Mammary epithelial cell (primary cell): ENCODE measurements around the gene MARS1.

Experiments used
- EZH2 ChIP-seq: IDR thresholded peaks from 2 replicates; pipeline ENCODE4 v1.6.1; 2012; ENCODE audit warnings: low read length, inconsistent platforms, borderline replicate concordance
- TF ChIP-seq, protein P1 (sequence below), 2 donors: IDR thresholded peaks in 1 of 2; conservative IDR thresholded peaks in 1 of 2; 2 replicates each; pipeline ENCODE4 v1.5.1; 2011 to 2012; ENCODE audit warnings: inconsistent platforms in 2 of 2, low read length in 2 of 2, mild to moderate bottlenecking in 2 of 2, control low read depth in 1 of 2, low read depth in 1 of 2; ENCODE audit not compliant: insufficient read depth in 1 of 2; ENCODE audit errors: extremely low read depth in 1 of 2

DNA sequence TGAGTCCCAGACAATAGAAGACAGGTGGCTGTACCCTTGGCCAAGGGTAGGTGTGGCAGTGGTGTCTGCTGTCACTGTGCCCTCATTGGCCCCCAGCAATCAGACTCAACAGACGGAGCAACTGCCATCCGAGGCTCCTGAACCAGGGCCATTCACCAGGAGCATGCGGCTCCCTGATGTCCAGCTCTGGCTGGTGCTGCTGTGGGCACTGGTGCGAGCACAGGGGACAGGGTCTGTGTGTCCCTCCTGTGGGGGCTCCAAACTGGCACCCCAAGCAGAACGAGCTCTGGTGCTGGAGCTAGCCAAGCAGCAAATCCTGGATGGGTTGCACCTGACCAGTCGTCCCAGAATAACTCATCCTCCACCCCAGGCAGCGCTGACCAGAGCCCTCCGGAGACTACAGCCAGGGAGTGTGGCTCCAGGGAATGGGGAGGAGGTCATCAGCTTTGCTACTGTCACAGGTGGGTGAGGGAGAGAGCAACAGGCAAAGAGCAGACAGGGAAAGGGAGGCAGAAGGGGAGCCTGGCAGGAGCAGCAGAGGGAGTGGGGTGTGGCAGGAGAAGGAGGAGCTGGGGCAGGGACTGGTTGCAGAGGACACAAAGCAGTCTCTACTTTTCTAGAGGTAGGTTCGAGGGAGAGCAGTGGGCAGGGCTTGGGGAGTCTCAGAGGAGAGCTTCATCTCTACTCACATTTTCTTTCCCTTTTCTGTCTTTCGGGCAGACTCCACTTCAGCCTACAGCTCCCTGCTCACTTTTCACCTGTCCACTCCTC, 32.3 kb upstream of the MARS1 start:
- TF ChIP-seq, protein P1, sequence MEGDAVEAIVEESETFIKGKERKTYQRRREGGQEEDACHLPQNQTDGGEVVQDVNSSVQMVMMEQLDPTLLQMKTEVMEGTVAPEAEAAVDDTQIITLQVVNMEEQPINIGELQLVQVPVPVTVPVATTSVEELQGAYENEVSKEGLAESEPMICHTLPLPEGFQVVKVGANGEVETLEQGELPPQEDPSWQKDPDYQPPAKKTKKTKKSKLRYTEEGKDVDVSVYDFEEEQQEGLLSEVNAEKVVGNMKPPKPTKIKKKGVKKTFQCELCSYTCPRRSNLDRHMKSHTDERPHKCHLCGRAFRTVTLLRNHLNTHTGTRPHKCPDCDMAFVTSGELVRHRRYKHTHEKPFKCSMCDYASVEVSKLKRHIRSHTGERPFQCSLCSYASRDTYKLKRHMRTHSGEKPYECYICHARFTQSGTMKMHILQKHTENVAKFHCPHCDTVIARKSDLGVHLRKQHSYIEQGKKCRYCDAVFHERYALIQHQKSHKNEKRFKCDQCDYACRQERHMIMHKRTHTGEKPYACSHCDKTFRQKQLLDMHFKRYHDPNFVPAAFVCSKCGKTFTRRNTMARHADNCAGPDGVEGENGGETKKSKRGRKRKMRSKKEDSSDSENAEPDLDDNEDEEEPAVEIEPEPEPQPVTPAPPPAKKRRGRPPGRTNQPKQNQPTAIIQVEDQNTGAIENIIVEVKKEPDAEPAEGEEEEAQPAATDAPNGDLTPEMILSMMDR (conservative IDR thresholded peaks at IDR 0.05 in 1 of 2, IDR thresholded peaks at IDR 0.05 in 1 of 2; ENCODE audit: extremely low read depth in 1 of 2, insufficient read depth in 1 of 2, low read depth in 1 of 2, low read length in 2 of 2) = no peak
- TF ChIP-seq EZH2 = no peak
